Right lobe of liver (tissue), 4 donors: ENCODE results near the gene INPP4B.

ENCODE experiments used
- CTCF ChIP-seq, 4 donors: fragments of 200-600 bp in 3 of 4; fragments of 450-650 bp in 1 of 4; IDR thresholded peaks; one replicate each; pipeline versions ENCODE4 v1.5.1 to v1.8.0; 2016 to 2022; ENCODE audit warnings: antibody characterized with exemption in 4 of 4, mild to moderate bottlenecking in 2 of 4
- POLR2A ChIP-seq: fragments of 450-650 bp; IDR thresholded peaks from one replicate; pipeline ENCODE4 v1.6.1; 2017; ENCODE audit warnings: antibody characterized with exemption, mild to moderate bottlenecking
- donor health status: DM: no; HTN: no; CAD: no.
- donor health status: DM: no; HTN: no; CAD: no.
- donor health status: DM: no; HTN: yes; CAD: no.

DNA sequence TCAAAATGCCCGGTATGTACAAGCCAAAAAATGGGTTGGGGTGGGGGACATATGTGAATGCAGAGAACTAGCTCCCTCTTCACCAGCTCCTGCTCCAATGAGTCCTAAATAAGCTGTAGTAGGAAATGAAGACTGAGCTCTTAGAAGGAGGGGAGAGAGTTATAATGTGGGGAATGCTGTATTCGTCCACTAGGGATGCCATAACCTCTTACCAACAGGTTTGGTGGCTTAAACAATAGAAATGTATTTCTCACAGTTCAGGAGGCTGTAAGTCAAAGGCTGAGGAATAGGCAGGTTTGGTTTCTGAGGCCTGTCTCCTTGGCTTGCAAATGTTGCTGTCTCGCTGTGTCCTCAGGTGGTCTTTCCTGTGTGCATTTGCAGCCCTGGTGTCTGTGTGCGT is 4.4 kb upstream of the INPP4B start:
- TF ChIP-seq CTCF (IDR thresholded peaks at IDR 0.05) (no peak), POLR2A (no peak)
